GM18502 (cell line): ENCODE results near the gene ZNF212.

Experiments used
- ATAC-seq: cut with Tn5 transposase; IDR thresholded peaks from one replicate; pipeline ENCODE4 v1.9.1; 2021; ENCODE audit warnings: mild to moderate bottlenecking; ENCODE audit not compliant: unreplicated experiment, poor library complexity

The ZNF212 gene

GRCh38 chr7:149302865-149303264 is 63.4 kb downstream of the ZNF212 start:
- ATAC-seq, result no peak

DNA sequence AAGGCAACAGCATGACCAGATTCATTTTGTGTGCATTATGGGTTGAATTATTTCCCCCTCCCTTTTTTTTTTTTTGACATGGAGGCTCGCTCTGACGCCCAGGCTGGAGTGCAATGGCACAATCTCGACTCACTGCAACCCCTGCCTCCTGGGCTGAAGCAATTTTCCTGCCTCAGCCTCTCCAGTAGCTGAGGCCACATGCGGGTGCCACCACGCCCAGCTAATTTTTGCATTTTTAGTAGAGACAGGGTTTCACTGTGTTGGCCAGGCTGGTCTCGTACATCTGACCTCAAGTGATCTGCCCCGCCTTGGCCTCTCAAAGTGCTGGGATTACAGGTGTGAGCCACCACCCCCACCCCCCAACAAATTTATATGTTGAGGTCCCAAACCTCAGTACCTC is 64.6 kb downstream of the ZNF212 start:
- ATAC-seq, result no peak
